Breast epithelium (tissue), 3 donors: Measurements from ENCODE around the gene MAN1C1.

Experiments used
- POLR2AphosphoS5 ChIP-seq, 3 donors: sonication (generic); formaldehyde crosslinking; IDR thresholded peaks; one replicate each; pipeline ENCODE4 v1.6.1; 2017; ENCODE audit warnings: antibody characterized with exemption in 3 of 3
- TF ChIP-seq, protein P1 (sequence below), 3 donors: fragments of 450-650 bp; IDR thresholded peaks; one replicate each; pipeline ENCODE4 v1.5.1; 2016 to 2017; ENCODE audit warnings: antibody characterized with exemption in 3 of 3, mild to moderate bottlenecking in 3 of 3, moderate library complexity in 3 of 3

DNA sequence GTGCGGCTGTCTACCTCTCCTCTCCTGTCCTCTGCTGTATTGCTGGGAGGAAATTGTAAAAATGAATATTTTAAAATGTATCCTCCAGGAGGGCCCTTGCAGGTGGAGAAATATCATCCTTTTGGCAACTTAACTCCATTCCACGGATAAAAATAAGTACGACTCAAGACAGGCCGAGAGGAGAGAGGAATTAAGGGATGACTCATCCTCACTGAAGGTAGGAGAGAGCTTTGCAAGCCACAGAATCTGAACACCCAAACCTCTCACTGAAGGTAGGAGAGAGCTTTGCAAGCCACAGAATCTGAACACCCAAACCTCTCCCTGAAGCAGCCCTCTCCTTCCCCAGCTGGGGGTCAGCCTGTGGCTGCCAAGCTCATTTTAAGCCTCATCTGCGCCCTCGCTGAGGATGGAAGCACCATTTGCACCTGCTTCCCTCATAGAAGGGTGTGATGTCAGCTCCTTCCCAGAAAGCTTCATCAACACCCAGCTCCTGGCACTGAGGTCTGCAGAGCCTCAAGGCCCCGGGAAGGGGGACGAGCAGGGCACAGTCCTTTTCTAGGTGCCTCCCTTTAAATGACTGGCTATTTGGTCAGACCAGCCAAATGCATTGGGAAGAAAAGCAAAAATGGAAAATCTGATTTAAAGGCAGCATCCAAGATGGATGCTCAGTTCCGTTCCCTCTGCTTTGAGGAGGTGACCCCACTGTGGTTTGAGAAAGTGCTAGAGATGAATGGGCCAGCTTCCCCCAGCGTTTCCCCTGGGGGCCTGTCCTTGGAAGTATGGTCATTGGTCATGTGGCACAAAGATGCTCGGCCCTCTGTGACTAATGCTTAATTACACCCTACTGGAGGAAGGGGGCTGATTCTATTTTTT lies 170.5 kb downstream of the MAN1C1 start:
- TF ChIP-seq, protein P1, sequence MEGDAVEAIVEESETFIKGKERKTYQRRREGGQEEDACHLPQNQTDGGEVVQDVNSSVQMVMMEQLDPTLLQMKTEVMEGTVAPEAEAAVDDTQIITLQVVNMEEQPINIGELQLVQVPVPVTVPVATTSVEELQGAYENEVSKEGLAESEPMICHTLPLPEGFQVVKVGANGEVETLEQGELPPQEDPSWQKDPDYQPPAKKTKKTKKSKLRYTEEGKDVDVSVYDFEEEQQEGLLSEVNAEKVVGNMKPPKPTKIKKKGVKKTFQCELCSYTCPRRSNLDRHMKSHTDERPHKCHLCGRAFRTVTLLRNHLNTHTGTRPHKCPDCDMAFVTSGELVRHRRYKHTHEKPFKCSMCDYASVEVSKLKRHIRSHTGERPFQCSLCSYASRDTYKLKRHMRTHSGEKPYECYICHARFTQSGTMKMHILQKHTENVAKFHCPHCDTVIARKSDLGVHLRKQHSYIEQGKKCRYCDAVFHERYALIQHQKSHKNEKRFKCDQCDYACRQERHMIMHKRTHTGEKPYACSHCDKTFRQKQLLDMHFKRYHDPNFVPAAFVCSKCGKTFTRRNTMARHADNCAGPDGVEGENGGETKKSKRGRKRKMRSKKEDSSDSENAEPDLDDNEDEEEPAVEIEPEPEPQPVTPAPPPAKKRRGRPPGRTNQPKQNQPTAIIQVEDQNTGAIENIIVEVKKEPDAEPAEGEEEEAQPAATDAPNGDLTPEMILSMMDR (IDR thresholded peaks at IDR 0.05) = no peak
- no peak for TF ChIP-seq POLR2AphosphoS5 (IDR thresholded peaks at IDR 0.05)
